Colonic mucosa (tissue), 4 donors: ENCODE results near the gene SESN1. TPM values are rescaled to one million over a fixed set of nuclear protein-coding genes. Genes with fewer than 3 reads are reported as not detected.
A peak's percentile ranks its signal among the peaks of the same experiment; 100 is the strongest.

Experiments used
- DNase-seq: peaks from one replicate; pipeline ENCODE4 v3.0.0-alpha.2; 2020
- H3K27ac ChIP-seq: fragments of 200-600 bp; one replicate; pipeline ENCODE4 v1.8.0; 2021
- H3K27me3 ChIP-seq: fragments of 200-600 bp; one replicate; pipeline ENCODE4 v1.8.0; 2021
- H3K36me3 ChIP-seq: fragments of 200-600 bp; one replicate; pipeline ENCODE4 v1.8.0; 2021
- H3K4me1 ChIP-seq: fragments of 200-600 bp; one replicate; pipeline ENCODE4 v1.8.0; 2021; ENCODE audit warnings: mild to moderate bottlenecking
- H3K4me3 ChIP-seq: fragments of 200-600 bp; one replicate; pipeline ENCODE4 v1.8.0; 2021
- H3K9ac ChIP-seq, 2 donors: one replicate each; pipeline ENCODE4 v1.7.0; 2013; ENCODE audit warnings: control low read depth in 2 of 2, low read depth in 2 of 2, low read length in 2 of 2
- H3K9me3 ChIP-seq: fragments of 200-600 bp; one replicate; pipeline ENCODE4 v1.8.0; 2021
- CTCF ChIP-seq: fragments of 200-600 bp; IDR thresholded peaks from one replicate; pipeline ENCODE4 v1.8.0; 2022; ENCODE audit warnings: antibody characterized with exemption, mild to moderate bottlenecking
- intact Hi-C: fragments of 100-400 bp; cut with DNase I; formaldehyde crosslinking; loops from one replicate; pipeline ENCODE4 v1.14.1; 2022
- total RNA-seq, 2 donors: library from RNA; stranded (reverse); fragmentation: NEBNext Ultra II Directional in 1 of 2; extraction: Animal tissue kit (Norgen Biotek cat#: 25700) in 1 of 2; gene quantifications; one replicate each; pipeline ENCODE4 v1.2.1, GENCODE V29; 2021
- donor health status: healthy.
- donor health status: DM: no; HTN: no; CAD: no.
- donor health status: DM: no; HTN: no; CAD: no.

The SESN1 gene
- total RNA-seq, 2 donors from 2014 or later = 16.9 to 20.7 TPM

GRCh38 chr6:109014606-109015005, 80.0 kb downstream of the SESN1 start:
- no peak overlapping the region for H3K27ac ChIP-seq
- DNase-seq = no peak
- no peaks in the 10 kb centered on the region for H3K36me3 ChIP-seq
- intact Hi-C loops = no loop called here
- H3K9ac ChIP-seq = no peak overlapping the region
- H3K9me3 ChIP-seq = no peaks in the 10 kb centered on the region
- TF ChIP-seq CTCF = no peak
- no peaks in the 10 kb centered on the region for H3K27me3 ChIP-seq
- no peaks in the 10 kb centered on the region for H3K4me1 ChIP-seq
- no peak overlapping the region for H3K4me3 ChIP-seq

- H3K9ac ChIP-seq = no peak overlapping the region
- no peak overlapping the region for H3K4me3 ChIP-seq
- TF ChIP-seq CTCF = no peak
- H3K27ac ChIP-seq = no peak overlapping the region
- DNase-seq = no peak
- no peaks in the 10 kb centered on the region for H3K4me1 ChIP-seq
- no peaks in the 10 kb centered on the region for H3K27me3 ChIP-seq
- H3K36me3 ChIP-seq = no peaks in the 10 kb centered on the region
- intact Hi-C loops = no loop called here
- H3K9me3 ChIP-seq = no peaks in the 10 kb centered on the region
Observed at GRCh38 chr6:109013656-109014305, 80.9 kb downstream of the SESN1 start.

GRCh38 chr6:109010705-109011102, 83.9 kb downstream of the SESN1 start:
- Histone ChIP-seq H3K4me3 (no peak overlapping the region), H3K27me3 (no peaks in the 10 kb centered on the region), H3K36me3 (no peaks in the 10 kb centered on the region), H3K9ac (peak overlapping the region in 1 of 2 donors; percentile 58), H3K9me3 (no peaks in the 10 kb centered on the region), H3K27ac (peak overlapping the region; percentile 93), H3K4me1 (no peaks in the 10 kb centered on the region)
- TF ChIP-seq CTCF = no peak
- intact Hi-C loops = no loop called here
- DNase-seq = no peak

- Histone ChIP-seq H3K4me1 (no peaks in the 10 kb centered on the region), H3K27ac (peak overlapping the region; percentile 93), H3K9me3 (no peaks in the 10 kb centered on the region), H3K9ac (peak overlapping the region; percentile 75 to 99), H3K36me3 (no peaks in the 10 kb centered on the region), H3K4me3 (peak overlapping the region; percentile 76), H3K27me3 (no peaks in the 10 kb centered on the region)
- TF ChIP-seq CTCF = no peak
- DNase-seq = no peak
- intact Hi-C loops = no loop called here
Observed at GRCh38 chr6:109009962-109010704, 84.5 kb downstream of the SESN1 start.

- Histone ChIP-seq H3K27ac (peak overlapping the region; percentile 93), H3K4me3 (peak overlapping the region; percentile 76), H3K4me1 (no peaks in the 10 kb centered on the region), H3K27me3 (no peaks in the 10 kb centered on the region), H3K9me3 (no peaks in the 10 kb centered on the region), H3K36me3 (no peaks in the 10 kb centered on the region), H3K9ac (peak overlapping the region; percentile 96 to 99)
- DNase-seq = peak; percentile 96
- intact Hi-C loops = no loop called here
- TF ChIP-seq CTCF = no peak
Observed at GRCh38 chr6:109009236-109009961, 85.2 kb downstream of the SESN1 start.
